ENCODE measurements around the gene GPRIN2. TPM values are rescaled to one million over a fixed set of nuclear protein-coding genes. Genes with fewer than 3 reads are reported as not detected.
"Not testable (repeated sequence)": the region's sequence is repeated elsewhere in the genome, so short reads cannot be mapped to it uniquely, and the experiment has no call there.

The GPRIN2 gene
- total and polyA plus RNA-seq, 2 of the 8 experiments (the other 6 are each of a cell fraction or from before 2014, with no cell fraction given): 14.3 to 18.6 TPM

GRCh38 chr10:46588221-46588620 is 31.8 kb upstream of the GPRIN2 start:
- H2BK20ac ChIP-seq (ENCODE audit: low read length); H3K4me2 ChIP-seq (ENCODE audit: insufficient read depth in 1 of 2, low read depth in 2 of 2, low read length in 2 of 2); H2BK5ac ChIP-seq (ENCODE audit: low read depth, low read length); FAIRE-seq; CTCF ChIA-PET (ENCODE audit: partially characterized antibody); H3K27ac ChIP-seq (ENCODE audit: low read depth, low read length); H4K8ac ChIP-seq (ENCODE audit: extremely low read depth, insufficient read depth, low read length); H4K91ac ChIP-seq (replicated peaks; ENCODE audit: insufficient read length, low read length); H3K9me3 ChIP-seq (ENCODE audit: insufficient read depth in 2 of 2, low read depth in 1 of 2, low read length in 1 of 2); H4K20me1 ChIP-seq (replicated peaks in 1 of 2; ENCODE audit: control insufficient read depth in 1 of 2, insufficient read depth in 2 of 2, low read length in 2 of 2); H3K18ac ChIP-seq (ENCODE audit: extremely low read depth, low read length); H3K36me3 ChIP-seq (ENCODE audit: control insufficient read depth in 2 of 4, insufficient read depth in 4 of 4, low read length in 3 of 4); POLR2A ChIA-PET (ENCODE audit: partially characterized antibody); H3K27me3 ChIP-seq (replicated peaks in 1 of 4; ENCODE audit: control insufficient read depth in 3 of 4, extremely low read depth in 1 of 4, insufficient read depth in 3 of 4, low read length in 3 of 4); H3K4me3 ChIP-seq (ENCODE audit: extremely low read depth in 1 of 4, insufficient read depth in 2 of 4, low read depth in 3 of 4, low read length in 4 of 4); H2BK12ac ChIP-seq (ENCODE audit: low read depth, low read length); H2BK120ac ChIP-seq (replicated peaks; ENCODE audit: low read depth, low read length); H3K56ac ChIP-seq (replicated peaks; ENCODE audit: insufficient read length, low read depth, low read length); H3K79me2 ChIP-seq (ENCODE audit: control insufficient read depth in 1 of 2, insufficient read depth in 2 of 2, low read length in 2 of 2); H3K79me1 ChIP-seq (ENCODE audit: low read depth, low read length); H3K14ac ChIP-seq (ENCODE audit: insufficient read length); H3K23ac ChIP-seq (ENCODE audit: insufficient read length); H4K5ac ChIP-seq (ENCODE audit: insufficient read length, low read depth, low read length); DNase-seq (ENCODE audit: low read depth in 1 of 2, low spot score in 2 of 2); H3K4ac ChIP-seq (replicated peaks; ENCODE audit: insufficient read length, low read depth, low read length); H3K4me1 ChIP-seq (replicated peaks in 1 of 4; ENCODE audit: control insufficient read depth in 3 of 4, insufficient read depth in 4 of 4, low read length in 3 of 4); H3K23me2 ChIP-seq (ENCODE audit: low read depth, low read length); H3K9ac ChIP-seq (replicated peaks in 1 of 4; ENCODE audit: extremely low read depth in 1 of 4, low read depth in 3 of 4, low read length in 3 of 4); H2AK5ac ChIP-seq (ENCODE audit: low read depth, low read length); H2AFZ ChIP-seq (ENCODE audit: low read length); H2BK15ac ChIP-seq (ENCODE audit: low read length): not testable (repeated sequence)
- WGBS, 2 experiments (ENCODE audit: extremely low coverage in 1 of 2, insufficient coverage in 1 of 2, insufficient read length in 1 of 2, insufficient replicate concordance in 2 of 2, low coverage in 1 of 2, low lambda C conversion rate in 2 of 2, missing lambda C conversion rate in 1 of 2): no CpG with 5 or more reads among the region's 3 CpGs

GRCh38 chr10:46587546-46587945 is 31.1 kb upstream of the GPRIN2 start:
- CTCF ChIA-PET (ENCODE audit: partially characterized antibody); H2BK15ac ChIP-seq (ENCODE audit: low read length); H3K4me1 ChIP-seq (replicated peaks in 1 of 4; ENCODE audit: control insufficient read depth in 3 of 4, insufficient read depth in 4 of 4, low read length in 3 of 4); H3K9me3 ChIP-seq (ENCODE audit: insufficient read depth in 2 of 2, low read depth in 1 of 2, low read length in 1 of 2); H2BK12ac ChIP-seq (ENCODE audit: low read depth, low read length); H3K18ac ChIP-seq (ENCODE audit: extremely low read depth, low read length); FAIRE-seq; H2BK20ac ChIP-seq (ENCODE audit: low read length); H3K4me3 ChIP-seq (ENCODE audit: extremely low read depth in 1 of 4, insufficient read depth in 2 of 4, low read depth in 3 of 4, low read length in 4 of 4); H2BK120ac ChIP-seq (replicated peaks; ENCODE audit: low read depth, low read length); H4K91ac ChIP-seq (replicated peaks; ENCODE audit: insufficient read length, low read length); H3K27me3 ChIP-seq (replicated peaks in 1 of 4; ENCODE audit: control insufficient read depth in 3 of 4, extremely low read depth in 1 of 4, insufficient read depth in 3 of 4, low read length in 3 of 4); H3K4me2 ChIP-seq (ENCODE audit: insufficient read depth in 1 of 2, low read depth in 2 of 2, low read length in 2 of 2); POLR2A ChIA-PET (ENCODE audit: partially characterized antibody); H2AK5ac ChIP-seq (ENCODE audit: low read depth, low read length); H3K36me3 ChIP-seq (ENCODE audit: control insufficient read depth in 2 of 4, insufficient read depth in 4 of 4, low read length in 3 of 4); H4K5ac ChIP-seq (ENCODE audit: insufficient read length, low read depth, low read length); H3K23ac ChIP-seq (ENCODE audit: insufficient read length); H2BK5ac ChIP-seq (ENCODE audit: low read depth, low read length); H3K79me1 ChIP-seq (ENCODE audit: low read depth, low read length); H3K56ac ChIP-seq (replicated peaks; ENCODE audit: insufficient read length, low read depth, low read length); DNase-seq (ENCODE audit: low read depth in 1 of 2, low spot score in 2 of 2); H4K20me1 ChIP-seq (replicated peaks in 1 of 2; ENCODE audit: control insufficient read depth in 1 of 2, insufficient read depth in 2 of 2, low read length in 2 of 2); H4K8ac ChIP-seq (ENCODE audit: extremely low read depth, insufficient read depth, low read length); H3K9ac ChIP-seq (replicated peaks in 1 of 4; ENCODE audit: extremely low read depth in 1 of 4, low read depth in 3 of 4, low read length in 3 of 4); H3K79me2 ChIP-seq (ENCODE audit: control insufficient read depth in 1 of 2, insufficient read depth in 2 of 2, low read length in 2 of 2); H3K14ac ChIP-seq (ENCODE audit: insufficient read length); H3K23me2 ChIP-seq (ENCODE audit: low read depth, low read length); H2AFZ ChIP-seq (ENCODE audit: low read length); H3K27ac ChIP-seq (ENCODE audit: low read depth, low read length); H3K4ac ChIP-seq (replicated peaks; ENCODE audit: insufficient read length, low read depth, low read length): not testable (repeated sequence)
- WGBS, 2 experiments (ENCODE audit: extremely low coverage in 1 of 2, insufficient coverage in 1 of 2, insufficient read length in 1 of 2, insufficient replicate concordance in 2 of 2, low coverage in 1 of 2, low lambda C conversion rate in 2 of 2, missing lambda C conversion rate in 1 of 2): no CpG with 5 or more reads among the region's 24 CpGs
